GM18858 (cell line): ENCODE data around the gene MBD3L5.
"Not testable (repeated sequence)": the region's sequence is repeated elsewhere in the genome, so short reads cannot be mapped to it uniquely, and the experiment has no call there.

Experiments used
- ATAC-seq: cut with Tn5 transposase; IDR thresholded peaks from one replicate; pipeline ENCODE4 v1.9.1; 2021; ENCODE audit not compliant: unreplicated experiment

The MBD3L5 gene

DNA sequence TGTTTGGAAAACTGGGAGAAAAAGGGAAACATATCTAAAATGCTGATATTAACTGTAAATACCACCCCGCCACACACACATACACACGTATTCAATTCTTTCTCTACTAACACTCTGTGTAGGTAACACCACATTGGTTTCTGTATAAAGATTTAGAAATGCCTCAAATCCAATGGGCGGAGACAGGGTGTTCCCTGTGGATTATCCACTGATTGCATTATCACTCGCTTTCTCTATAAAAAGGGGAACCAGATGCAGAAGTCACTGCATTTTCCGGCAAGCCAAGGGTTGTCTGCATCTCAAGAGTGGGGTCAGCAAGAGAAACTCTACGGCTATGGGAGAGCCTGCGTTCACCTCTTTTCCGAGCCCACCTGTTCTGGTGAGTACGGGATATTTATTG lies at the start of gene MBD3L5:
TSS of gene MBD3L5 (plus strand) at position 301 of the 400 bp plus-strand sequence. CDS start at position 335, 34 bp downstream.
- not testable (repeated sequence) for ATAC-seq

DNA sequence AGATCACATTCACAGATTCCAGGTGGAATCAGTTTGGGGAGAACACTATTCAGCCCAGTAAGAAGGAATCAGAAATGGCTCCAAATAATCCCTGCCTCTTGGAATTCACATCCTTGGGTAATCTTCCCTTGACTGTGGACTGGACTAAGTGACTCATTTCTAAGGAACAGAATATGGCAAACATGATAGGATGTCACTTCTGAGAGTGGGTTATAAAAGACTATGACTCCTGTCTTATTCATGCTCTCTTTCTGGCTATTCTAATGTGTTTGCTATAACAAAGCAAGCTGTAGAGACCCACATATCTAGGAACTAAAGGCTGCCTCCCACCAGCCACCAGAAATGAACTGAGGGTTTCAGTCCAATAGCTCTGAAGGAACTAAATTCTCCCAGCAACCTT lies 46.9 kb upstream of the MBD3L5 start:
- no peak for ATAC-seq

DNA sequence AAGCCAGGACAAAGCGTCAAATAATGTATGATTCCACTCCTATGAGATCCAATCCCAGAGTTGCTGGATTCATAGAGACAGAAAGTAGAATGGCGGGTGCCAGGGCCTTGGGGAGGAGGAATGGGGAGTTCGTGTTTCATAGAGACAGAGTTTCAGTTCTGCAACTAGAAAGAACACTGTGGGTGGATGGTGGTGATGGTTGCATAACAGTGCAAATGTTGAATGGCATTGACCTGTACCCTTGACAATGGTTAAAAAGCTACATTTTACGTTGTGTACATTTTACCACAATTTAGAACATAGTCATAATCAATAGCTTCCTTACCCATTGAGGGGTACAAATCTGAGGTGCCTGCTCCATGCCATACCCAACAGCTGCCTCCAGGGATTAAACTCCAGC lies 42.5 kb upstream of the MBD3L5 start:
- no peak for ATAC-seq

DNA sequence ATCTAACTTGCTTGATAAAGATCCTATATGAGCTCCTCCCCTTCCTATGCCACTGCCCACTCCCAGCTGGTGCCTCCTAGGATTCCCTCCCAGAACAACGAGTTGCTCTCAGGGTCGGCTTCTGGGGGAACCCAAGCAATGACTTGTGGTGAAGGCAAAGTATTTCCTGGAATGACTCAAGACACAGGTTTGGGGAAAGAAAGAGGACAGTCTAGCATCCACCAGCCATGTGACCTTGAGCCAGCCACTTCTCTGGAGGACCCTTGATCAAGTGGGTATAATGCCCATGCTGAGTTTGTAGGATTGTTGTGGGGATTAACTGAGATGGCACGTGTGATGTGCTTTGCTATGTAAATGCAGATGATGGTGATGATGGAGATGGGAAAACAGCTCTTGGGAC lies 42.1 kb upstream of the MBD3L5 start:
- ATAC-seq = no peak

DNA sequence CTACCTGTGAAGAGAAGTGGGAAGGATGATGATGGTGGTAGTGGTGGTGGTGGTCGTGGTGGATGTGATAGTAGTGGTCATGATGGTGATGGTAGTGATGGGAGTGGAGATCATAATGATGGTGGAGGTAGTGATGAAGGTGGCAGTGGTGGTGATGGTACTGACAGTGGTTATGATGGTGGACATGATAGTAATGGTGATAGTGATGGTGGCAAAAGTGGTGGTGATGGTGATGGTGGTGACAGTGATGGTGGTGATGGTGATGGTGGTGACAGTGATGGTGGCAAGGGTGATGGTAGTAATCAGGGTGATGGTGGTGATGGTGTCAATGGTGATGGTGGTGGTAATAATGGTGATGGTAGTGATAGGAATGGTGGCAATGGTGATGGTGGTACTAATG lies 35.3 kb upstream of the MBD3L5 start:
- ATAC-seq = no peak

DNA sequence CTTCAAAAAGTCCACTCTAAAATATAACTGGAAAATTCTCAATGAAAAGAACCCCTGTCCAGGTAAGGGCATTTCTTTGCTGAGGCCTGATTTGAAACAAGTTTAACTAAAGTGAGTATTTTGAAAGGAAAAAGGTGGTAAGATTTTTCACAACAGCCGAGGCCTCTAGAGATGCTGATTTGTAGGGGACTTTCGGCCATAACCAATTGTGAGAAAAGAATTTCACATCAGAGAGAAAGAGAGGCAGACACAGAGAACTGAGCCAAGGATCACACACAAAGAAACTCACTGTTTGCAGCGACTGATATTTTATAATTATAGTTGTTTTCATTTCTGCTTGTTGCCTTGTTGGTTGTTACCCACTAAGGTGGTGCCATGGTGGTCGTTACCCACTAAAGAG lies 33.6 kb upstream of the MBD3L5 start:
- ATAC-seq = no peak

DNA sequence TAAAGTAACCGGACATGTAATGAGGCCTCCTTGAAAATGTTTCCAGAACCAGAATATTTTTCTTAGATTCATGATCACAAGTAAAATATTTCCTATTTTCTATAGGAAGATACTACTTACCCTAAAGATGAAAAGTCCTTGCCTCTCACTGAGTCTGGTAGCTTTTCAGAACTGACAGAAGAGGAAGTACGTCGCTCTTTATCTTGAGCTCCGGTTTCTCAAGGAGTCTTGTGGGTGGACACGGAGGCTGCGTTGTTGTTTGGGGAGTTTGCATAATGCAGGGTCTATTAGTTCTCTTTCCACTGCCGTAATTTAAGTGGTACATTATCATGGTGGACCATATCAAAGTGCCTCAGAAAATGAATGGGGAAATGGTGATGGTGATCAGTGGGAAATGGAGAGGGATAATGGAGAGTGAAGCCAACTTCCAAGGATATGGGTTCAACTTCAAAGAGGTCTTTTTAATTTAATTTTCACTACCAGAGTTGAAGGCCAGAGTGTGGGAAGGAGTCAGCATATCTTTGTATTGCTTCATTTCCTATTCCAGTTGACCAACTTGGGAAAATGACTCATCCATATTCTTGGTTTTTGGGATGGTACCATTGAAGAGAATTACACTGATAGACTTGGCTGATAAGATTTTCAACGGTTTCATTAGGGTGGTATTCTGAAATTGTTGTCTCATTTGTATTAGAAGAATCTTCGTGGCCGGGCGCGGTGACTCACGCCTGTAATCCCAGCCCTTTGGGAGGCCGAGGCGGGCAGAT lies 32.5 kb upstream of the MBD3L5 start:
- ATAC-seq = no peak

DNA sequence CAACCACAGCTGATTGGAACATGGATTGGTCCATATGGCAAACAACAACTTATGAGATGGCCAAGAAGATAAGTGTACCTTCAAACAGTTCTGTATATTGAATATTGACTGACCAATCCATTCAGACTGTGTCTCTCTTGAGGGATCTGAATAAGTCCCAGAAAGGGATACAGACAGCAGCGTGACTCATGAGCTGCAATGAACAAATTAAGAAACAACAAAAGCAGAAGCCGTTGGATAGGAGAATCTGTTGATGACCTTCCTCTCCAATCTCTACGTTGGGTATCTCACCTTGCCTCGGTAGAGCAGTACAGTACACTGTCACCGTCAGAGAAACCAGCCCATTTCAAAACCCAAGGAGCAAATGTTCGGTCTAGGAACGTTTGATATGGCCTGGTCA lies 30.4 kb upstream of the MBD3L5 start:
- no peak for ATAC-seq

DNA sequence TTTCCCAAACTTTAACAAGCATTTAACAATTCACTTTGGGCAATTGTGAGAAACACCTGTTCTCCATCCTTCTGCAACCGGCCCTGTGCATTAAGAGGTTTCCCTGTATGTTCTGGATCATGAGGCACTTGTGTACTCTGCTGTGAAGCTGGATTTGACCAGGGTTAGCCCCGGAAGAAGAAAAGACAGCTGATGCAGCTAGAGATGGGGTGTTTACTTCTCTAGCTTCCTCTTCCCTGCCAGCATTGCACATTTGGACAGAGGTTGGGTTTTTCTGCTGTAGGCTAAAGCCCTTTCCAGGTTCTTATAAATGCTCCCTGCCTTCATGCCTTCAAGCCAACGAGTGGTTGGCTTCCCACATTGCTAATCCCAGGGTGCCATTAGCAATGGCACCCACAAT lies 30.0 kb upstream of the MBD3L5 start:
- ATAC-seq = no peak

DNA sequence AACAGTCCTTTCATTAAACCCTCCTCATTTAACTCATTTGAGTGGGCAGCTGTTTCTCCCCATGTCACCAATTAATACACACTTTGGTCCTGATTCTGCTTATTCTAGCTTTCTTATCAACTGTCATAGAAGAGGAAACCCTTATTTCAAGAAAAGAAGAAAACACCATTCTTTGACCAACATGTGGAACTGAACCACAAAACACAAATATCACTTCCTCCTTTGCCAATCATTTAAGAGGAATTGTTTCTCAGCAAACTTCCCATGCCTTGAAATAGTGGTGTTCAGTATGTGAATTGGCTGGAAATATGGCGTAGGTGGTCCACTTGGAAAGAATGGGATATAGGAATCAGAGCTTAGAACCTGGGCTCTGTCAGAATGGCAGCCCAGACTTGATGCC lies 29.6 kb upstream of the MBD3L5 start:
- no peak for ATAC-seq

DNA sequence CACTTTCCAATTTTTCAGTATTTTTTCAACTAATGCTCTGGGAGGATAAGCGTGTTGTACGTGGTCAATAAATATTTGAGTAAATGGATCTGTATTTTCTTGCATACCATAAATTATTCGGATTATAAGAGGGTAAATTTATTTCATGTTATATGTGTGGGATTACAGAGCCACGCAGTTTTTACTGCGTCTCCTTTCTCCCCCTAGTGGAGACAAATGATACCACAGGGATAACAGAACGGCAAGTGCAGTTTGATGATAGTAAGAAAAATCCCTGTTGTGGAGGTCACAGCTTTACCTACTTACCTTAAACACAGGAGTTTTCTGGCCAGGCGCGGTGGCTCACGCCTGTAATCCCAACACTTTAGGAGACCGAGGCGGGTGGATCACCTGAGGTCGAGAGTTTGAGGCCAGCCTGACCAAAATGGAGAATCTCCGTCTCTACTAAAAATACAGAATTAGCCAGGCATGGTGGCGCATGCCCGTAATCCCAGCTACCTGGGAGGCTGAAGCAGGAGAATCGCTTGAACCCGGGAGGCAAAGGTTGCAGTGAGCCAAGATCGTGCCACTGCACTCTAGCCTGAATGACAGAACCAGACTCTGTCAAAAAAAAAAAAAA lies 26.0 kb upstream of the MBD3L5 start:
- no peak for ATAC-seq

DNA sequence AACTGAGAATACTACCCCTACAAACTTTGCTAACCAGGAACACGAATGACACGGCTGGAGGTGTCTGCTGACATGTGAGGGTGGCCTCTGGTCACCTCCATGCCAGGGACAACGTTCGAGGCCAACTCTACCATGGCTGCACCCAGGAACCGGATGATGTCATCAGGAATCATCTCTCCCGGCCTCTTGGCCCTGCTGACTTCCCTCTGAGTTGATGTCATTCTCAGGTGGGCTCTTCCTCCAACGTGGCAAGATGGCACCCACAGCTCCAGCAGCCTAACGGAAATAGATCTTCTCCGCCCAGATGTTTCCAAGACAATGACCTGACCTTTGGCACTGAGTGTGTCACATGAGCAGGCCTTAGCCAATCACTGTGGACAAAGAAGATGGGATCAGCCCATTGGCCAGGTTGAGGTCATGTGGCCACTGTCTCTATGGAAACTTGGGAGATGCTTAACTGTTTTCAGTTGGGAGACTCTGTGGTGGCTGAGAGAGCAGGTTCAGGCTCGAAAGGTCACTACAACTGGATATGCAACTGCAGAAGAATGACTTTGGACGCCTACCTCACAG lies 24.2 kb upstream of the MBD3L5 start:
- no peak for ATAC-seq

DNA sequence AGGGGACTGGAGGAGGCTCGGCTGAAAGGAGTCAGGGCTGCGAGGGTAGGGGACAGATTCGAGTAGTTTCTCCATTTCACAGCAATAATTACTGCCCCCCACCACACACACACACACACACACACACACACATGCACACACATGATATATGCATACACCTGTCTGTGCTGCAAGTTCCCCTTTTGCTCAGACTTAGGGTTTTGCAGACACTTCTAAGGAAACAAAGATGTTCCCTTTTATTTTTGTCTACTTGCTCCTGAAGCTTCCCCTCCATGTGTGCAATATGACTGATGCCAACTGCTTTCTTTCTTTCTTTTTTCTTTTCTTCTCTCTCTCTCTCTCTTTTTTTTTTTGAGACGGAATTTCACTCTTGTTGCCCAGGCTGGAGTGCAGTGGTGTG lies 22.5 kb upstream of the MBD3L5 start:
- ATAC-seq = no peak

DNA sequence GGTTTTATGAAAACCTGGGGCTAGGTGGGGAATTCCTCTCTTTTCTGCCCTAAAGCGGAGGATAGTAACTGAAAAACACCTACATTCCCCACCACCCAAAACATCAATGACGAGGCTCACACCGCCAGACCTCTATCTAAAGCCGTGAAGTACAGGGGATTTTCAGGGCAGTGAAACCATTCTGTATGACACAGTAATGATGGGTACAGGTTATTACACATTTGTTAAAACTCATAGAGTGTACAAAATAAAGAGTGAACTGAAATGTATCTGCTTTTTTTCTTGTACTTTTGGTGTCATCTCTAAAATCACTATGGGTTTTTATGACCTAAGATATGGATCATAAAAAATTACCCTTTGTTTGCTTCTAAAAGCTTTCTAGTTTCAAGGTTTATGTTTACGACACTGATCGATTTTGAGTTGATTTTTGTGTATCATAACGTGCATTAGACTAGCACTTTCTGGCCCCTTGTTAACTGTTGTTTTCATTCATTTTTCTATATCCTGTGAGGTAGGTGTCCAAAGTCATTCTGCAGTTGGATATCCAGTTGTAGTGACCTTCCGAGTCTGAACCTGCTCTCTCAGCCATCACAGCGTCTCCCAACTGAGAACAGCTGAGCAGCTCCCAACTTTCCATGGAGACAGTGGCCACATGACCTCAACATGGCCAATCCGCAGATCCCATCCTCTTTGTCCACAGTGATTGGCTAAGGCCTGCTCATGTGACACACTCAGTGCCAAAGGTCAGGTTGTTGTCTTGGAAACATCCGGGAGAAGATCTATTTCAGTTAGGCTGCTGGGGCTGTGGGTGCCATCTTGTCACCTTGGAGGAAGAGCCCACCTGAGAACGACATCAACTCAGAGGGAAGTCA lies 19.4 kb upstream of the MBD3L5 start:
- no peak for ATAC-seq

DNA sequence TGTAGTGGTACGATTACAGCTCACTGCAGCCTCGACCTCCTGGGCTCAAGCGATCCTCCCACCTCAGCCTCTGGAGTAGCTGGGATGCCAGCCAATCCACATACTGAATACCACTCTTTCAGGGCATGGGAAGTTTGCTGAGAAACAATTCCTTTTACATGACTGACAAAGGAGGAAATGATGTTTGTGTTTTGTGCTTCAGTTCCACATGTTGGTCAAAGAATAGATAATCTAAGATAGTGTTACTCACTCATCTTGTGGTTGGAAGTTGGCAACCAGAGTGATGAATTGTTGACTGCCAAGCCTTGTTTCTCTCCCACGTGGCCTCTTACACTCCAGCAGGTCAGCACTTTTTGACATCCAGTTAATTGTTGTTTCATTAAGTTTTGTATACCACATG lies 16.7 kb upstream of the MBD3L5 start:
- no peak for ATAC-seq

DNA sequence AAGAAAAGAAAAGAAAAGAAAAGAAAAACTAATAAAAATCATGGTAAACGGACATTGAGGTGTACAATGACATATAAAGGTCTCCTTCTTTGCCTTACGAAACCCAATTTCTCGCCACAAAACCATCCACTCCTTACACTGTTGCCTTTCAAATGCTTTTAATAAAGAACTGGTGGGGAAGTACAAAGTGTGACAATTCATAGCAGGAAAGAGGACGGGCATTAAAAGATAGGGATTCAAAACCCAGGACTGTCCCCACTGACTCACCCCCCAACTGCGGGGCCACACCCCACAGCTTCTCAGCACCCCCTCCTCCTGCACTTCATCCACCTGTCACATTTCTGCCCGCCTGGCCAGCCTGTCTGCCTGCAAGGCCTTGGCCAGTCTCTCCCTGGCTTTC lies 11.6 kb upstream of the MBD3L5 start:
- ATAC-seq = no peak

DNA sequence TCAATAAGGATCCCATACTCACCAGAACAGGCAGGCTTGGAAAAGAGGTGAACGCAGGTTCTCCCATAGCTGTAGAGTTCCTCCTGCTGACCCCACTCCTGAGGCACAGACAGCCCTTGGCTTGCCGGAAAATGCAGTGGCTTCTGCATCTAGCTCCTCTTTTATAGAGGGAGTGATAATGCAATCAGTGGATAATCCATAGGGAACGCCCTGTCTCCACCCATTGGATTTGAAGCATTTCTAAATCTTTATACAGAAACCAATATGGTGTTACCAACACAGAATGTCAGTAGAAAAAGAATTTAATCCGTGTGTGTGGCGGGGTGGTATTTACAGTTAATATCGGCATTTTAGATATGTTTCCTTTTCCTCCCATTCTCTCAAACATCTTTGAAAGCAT lies 9.0 kb upstream of the MBD3L5 start, which contains the start of gene MBD3L2B:
TSS of gene MBD3L2B (minus strand) at position 101 of the 400 bp plus-strand sequence. CDS start at position 67, 34 bp downstream.
- not testable (repeated sequence) for ATAC-seq

DNA sequence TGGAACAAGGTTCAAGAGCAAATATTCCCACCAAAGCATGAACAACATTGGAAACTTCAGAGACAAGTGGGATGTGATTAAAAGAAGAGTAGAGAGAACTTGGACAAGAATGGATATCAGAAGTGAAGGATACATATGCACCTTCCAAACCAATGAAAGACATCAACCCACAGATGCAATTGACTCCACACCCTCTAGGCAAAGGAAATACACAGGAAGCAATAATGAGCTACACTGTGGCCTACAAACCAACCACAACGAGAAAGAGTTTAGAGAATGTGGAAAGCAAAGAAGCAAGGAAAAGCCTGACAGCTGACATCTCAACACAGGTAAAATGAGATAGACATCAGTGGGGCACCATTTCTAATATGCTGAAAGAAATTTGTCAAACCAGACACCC lies 1.6 kb upstream of the MBD3L5 start:
- not testable (repeated sequence) for ATAC-seq

DNA sequence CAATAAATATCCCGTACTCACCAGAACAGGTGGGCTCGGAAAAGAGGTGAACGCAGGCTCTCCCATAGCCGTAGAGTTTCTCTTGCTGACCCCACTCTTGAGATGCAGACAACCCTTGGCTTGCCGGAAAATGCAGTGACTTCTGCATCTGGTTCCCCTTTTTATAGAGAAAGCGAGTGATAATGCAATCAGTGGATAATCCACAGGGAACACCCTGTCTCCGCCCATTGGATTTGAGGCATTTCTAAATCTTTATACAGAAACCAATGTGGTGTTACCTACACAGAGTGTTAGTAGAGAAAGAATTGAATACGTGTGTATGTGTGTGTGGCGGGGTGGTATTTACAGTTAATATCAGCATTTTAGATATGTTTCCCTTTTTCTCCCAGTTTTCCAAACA lies 9.7 kb downstream of the MBD3L5 start, which contains the start of gene MBD3L4:
TSS of gene MBD3L4 (minus strand) at position 101 of the 400 bp plus-strand sequence. CDS start at position 66, 35 bp downstream.
- ATAC-seq = not testable (repeated sequence)

DNA sequence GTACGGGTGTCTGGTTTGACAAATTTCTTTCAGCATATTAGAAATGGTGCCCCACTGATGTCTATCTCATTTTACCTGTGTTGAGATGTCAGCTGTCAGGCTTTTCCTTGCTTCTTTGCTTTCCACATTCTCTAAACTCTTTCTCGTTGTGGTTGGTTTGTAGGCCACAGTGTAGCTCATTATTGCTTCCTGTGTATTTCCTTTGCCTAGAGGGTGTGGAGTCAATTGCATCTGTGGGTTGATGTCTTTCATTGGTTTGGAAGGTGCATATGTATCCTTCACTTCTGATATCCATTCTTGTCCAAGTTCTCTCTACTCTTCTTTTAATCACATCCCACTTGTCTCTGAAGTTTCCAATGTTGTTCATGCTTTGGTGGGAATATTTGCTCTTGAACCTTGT lies 11.2 kb downstream of the MBD3L5 start:
- ATAC-seq = not testable (repeated sequence)

DNA sequence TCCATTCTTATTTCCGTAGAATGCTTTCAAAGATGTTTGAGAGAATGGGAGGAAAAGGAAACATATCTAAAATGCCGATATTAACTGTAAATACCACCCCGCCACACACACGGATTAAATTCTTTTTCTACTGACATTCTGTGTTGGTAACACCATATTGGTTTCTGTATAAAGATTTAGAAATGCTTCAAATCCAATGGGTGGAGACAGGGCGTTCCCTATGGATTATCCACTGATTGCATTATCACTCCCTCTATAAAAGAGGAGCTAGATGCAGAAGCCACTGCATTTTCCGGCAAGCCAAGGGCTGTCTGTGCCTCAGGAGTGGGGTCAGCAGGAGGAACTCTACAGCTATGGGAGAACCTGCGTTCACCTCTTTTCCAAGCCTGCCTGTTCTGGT lies 18.6 kb downstream of the MBD3L5 start, which contains the start of gene MBD3L2:
TSS of gene MBD3L2 (plus strand) at position 301 of the 400 bp plus-strand sequence. CDS start at position 354, 53 bp downstream.
- not testable (repeated sequence) for ATAC-seq
